Measurements from ENCODE around the gene SMARCD3. TPM values are rescaled to one million over a fixed set of nuclear protein-coding genes. Genes with fewer than 3 reads are reported as not detected.

Gene SMARCD3
- total and polyA plus RNA-seq, 2 donors from 2014 or later, result 46.4 to 52.5 TPM

DNA sequence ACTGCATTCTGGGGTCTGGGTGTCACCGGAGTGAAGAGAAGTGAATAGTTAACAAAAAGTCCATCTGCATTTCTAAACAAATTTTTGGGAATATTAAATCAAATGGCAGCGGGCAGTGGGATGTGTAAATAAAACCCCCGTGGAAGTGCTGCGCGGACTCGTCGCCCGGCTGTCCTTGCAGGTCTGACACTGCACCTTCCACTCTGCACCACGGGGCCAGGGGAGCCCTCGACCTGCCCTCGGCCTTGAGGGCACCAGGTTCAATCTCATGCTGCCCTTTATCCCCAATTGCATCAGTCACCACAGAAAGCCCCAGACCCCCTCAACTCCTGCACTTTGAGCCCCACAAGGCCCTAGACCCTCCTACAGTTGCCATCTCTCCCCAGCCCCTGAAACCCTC lies 6.4 kb upstream of the SMARCD3 start:
- TF ChIP-seq, protein P1, sequence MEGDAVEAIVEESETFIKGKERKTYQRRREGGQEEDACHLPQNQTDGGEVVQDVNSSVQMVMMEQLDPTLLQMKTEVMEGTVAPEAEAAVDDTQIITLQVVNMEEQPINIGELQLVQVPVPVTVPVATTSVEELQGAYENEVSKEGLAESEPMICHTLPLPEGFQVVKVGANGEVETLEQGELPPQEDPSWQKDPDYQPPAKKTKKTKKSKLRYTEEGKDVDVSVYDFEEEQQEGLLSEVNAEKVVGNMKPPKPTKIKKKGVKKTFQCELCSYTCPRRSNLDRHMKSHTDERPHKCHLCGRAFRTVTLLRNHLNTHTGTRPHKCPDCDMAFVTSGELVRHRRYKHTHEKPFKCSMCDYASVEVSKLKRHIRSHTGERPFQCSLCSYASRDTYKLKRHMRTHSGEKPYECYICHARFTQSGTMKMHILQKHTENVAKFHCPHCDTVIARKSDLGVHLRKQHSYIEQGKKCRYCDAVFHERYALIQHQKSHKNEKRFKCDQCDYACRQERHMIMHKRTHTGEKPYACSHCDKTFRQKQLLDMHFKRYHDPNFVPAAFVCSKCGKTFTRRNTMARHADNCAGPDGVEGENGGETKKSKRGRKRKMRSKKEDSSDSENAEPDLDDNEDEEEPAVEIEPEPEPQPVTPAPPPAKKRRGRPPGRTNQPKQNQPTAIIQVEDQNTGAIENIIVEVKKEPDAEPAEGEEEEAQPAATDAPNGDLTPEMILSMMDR (IDR thresholded peaks at IDR 0.05; ENCODE audit: borderline replicate concordance, extremely low read depth, insufficient read depth), result no peak
- Histone ChIP-seq H3K4me3 (ENCODE audit: low read length in 3 of 3) (no peak overlapping the region), H3K27ac (ENCODE audit: low read depth in 2 of 2, low read length in 2 of 2) (no peak overlapping the region), H3K9ac (ENCODE audit: low read length in 3 of 3) (no peak overlapping the region), H3K9me3 (ENCODE audit: control insufficient read depth in 2 of 3, insufficient read depth in 1 of 3, low read length in 3 of 3) (no peaks in the 10 kb centered on the region), H3K36me3 (ENCODE audit: control insufficient read depth in 2 of 3, insufficient read depth in 3 of 3, low read length in 3 of 3) (no peaks in the 10 kb centered on the region), H3K27me3 (ENCODE audit: control insufficient read depth, insufficient read depth, low read length) (no peaks in the 10 kb centered on the region), H3K4me1 (ENCODE audit: control insufficient read depth in 2 of 3, insufficient read depth in 2 of 3, low read depth in 1 of 3, low read length in 3 of 3) (peaks cover 10 to 24% (median 13%) of the 10 kb centered on the region in 3 donors)
- intact Hi-C loops (cut with DNase I), result no loop called here
- peak in 1 of 5 donors; percentile 57 for DNase-seq
- no peak for FAIRE-seq

DNA sequence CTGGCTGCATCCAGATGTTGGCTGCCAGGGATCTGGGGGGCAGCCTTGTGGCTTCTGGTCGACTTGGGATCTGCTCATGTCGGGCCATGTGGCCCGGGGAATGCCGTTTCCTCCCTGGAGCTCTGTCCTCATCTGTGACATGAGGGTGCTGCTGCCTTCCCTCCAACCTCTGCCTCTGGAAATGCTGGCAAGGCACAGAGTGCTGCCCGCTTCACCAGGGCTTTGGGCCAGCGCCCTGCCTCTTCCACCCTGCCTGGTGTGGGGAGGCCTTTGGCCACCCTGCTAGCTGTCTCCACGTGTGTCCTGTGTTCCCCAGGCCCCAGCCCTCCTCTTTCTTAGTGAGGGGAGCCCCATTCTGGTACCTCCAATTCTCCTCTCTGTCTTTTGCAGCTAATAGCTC lies 5.8 kb upstream of the SMARCD3 start:
- intact Hi-C loops (cut with DNase I), result no loop called here
- peaks cover 10 to 28% (median 15%) of the 10 kb centered on the region in 3 donors for H3K4me1 ChIP-seq (ENCODE audit: control insufficient read depth in 2 of 3, insufficient read depth in 2 of 3, low read depth in 1 of 3, low read length in 3 of 3)
- no peaks in the 10 kb centered on the region for H3K36me3 ChIP-seq (ENCODE audit: control insufficient read depth in 2 of 3, insufficient read depth in 3 of 3, low read length in 3 of 3)
- TF ChIP-seq, protein P1 (IDR thresholded peaks at IDR 0.05; ENCODE audit: borderline replicate concordance, extremely low read depth, insufficient read depth), result no peak
- no peak overlapping the region for H3K9ac ChIP-seq (ENCODE audit: low read length in 3 of 3)
- no peak overlapping the region for H3K4me3 ChIP-seq (ENCODE audit: low read length in 3 of 3)
- no peaks in the 10 kb centered on the region for H3K27me3 ChIP-seq (ENCODE audit: control insufficient read depth, insufficient read depth, low read length)
- H3K9me3 ChIP-seq (ENCODE audit: control insufficient read depth in 2 of 3, insufficient read depth in 1 of 3, low read length in 3 of 3), result no peaks in the 10 kb centered on the region
- FAIRE-seq (no peak), DNase-seq (peak in 1 of 5 donors; percentile 63)
- no peak overlapping the region for H3K27ac ChIP-seq (ENCODE audit: low read depth in 2 of 2, low read length in 2 of 2)

DNA sequence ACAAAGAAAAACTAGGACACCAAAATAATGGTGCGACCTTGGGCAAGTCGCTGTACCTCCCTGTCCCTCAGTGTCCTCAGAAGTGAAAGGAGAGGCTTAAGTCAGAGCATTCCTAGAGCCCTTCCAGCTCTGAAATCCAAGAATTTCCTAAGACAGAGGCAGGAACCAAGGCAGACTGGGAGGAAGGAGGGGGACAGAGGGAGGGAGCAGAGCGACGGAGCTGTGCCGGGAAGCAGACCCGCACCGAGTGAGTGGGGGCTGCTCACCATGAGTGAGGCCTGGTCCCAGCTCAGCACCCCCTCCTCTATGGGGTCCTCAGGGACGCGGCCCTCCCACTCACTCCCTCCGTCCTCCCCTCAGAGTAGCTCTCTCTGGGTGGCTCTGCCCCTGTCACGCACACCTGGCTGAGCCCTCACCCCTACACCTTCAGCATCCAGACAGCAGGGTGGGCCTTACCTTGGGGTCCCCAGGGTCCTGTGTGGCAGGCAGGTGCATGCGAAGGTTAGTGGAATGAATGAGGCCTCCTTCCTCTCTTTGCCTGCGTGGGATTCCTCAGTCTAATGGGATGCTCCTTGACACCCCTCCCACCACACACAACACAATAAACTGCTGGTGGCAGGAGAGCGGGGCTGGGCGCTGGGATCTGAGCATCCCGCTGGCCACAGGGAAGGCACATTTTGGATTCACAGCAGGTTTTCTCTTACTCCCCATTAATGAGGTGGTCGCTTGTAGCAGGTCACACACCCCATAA lies 4.6 kb upstream of the SMARCD3 start:
- DNase-seq, result peak in 4 of 5 donors; percentile 44 to 76 (median 66)
- no peak for FAIRE-seq
- peak overlapping the region in 2 of 3 donors; percentile 45 to 70 for H3K4me3 ChIP-seq (ENCODE audit: low read length in 3 of 3)
- H3K27ac ChIP-seq (ENCODE audit: low read depth in 2 of 2, low read length in 2 of 2), result peak overlapping the region; percentile 37 to 67
- peaks cover 10 to 33% (median 15%) of the 10 kb centered on the region in 3 donors for H3K4me1 ChIP-seq (ENCODE audit: control insufficient read depth in 2 of 3, insufficient read depth in 2 of 3, low read depth in 1 of 3, low read length in 3 of 3)
- H3K36me3 ChIP-seq (ENCODE audit: control insufficient read depth in 2 of 3, insufficient read depth in 3 of 3, low read length in 3 of 3), result no peaks in the 10 kb centered on the region
- no peaks in the 10 kb centered on the region for H3K9me3 ChIP-seq (ENCODE audit: control insufficient read depth in 2 of 3, insufficient read depth in 1 of 3, low read length in 3 of 3)
- H3K9ac ChIP-seq (ENCODE audit: low read length in 3 of 3), result peak overlapping the region in 1 of 3 donors; percentile 85
- TF ChIP-seq, protein P1 (IDR thresholded peaks at IDR 0.05; ENCODE audit: borderline replicate concordance, extremely low read depth, insufficient read depth), result no peak
- H3K27me3 ChIP-seq (ENCODE audit: control insufficient read depth, insufficient read depth, low read length), result no peaks in the 10 kb centered on the region
- intact Hi-C loops (cut with DNase I), result no loop called here

Data from kidney (tissue), 14 donors.